BLaER1 treated with 17β-estradiol and CSF1 and Interleukin-3, amounts not matched to agents 10 nM and 100 nM (cell line): ENCODE measurements around the gene KRT78.

Source experiments
- H3K27ac ChIP-seq, 11 experiments: shearing (Covaris generic); formaldehyde crosslinking; 2 replicates each; pipeline ENCODE4 v1.8.1; 2022
- H3K27me3 ChIP-seq, 11 experiments: shearing (Covaris generic); formaldehyde crosslinking; 2 replicates each; pipeline ENCODE4 v1.8.1; 2022
- H3K36me3 ChIP-seq, 11 experiments: shearing (Covaris generic); formaldehyde crosslinking; 2 replicates each; pipeline ENCODE4 v1.8.1; 2022
- H3K4me1 ChIP-seq, 10 experiments: shearing (Covaris generic); formaldehyde crosslinking; 2 replicates each; pipeline ENCODE4 v1.8.1; 2022
- H3K4me2 ChIP-seq, 11 experiments: shearing (Covaris generic); formaldehyde crosslinking; 2 replicates each; pipeline ENCODE4 v1.8.1; 2022
- H3K4me3 ChIP-seq, 10 experiments: shearing (Covaris generic); formaldehyde crosslinking; 2 replicates each; pipeline ENCODE4 v1.8.1; 2022
- H3K9ac ChIP-seq, 11 experiments: shearing (Covaris generic); formaldehyde crosslinking; 2 replicates each; pipeline ENCODE4 v1.8.1; 2022
- H3K9me3 ChIP-seq, 11 experiments: shearing (Covaris generic); formaldehyde crosslinking; replicated peaks in 1 of 11; 2 replicates each; pipeline ENCODE4 v1.8.1; 2022
- H4K20me1 ChIP-seq, 11 experiments: shearing (Covaris generic); formaldehyde crosslinking; 2 replicates each; pipeline ENCODE4 v1.8.1; 2022
- Cebpa-rat ChIP-seq, 11 experiments: shearing (Covaris generic); IDR thresholded peaks; 2 replicates each; pipeline ENCODE4 v1.8.1; 2022

Gene KRT78

GRCh38 chr12:52836491-52837412 lies 12.0 kb downstream of the KRT78 start:
- no peaks in the 10 kb centered on the region for H3K9me3 ChIP-seq
- no peak overlapping the region; a peak in 1 of 20 replicates for H3K4me3 ChIP-seq
- H3K4me1 ChIP-seq = peaks cover 11 to 68% (median 42%) of the 10 kb centered on the region in 10 experiments
- no peaks in the 10 kb centered on the region; a peak in 1 of 22 replicates for H4K20me1 ChIP-seq
- TF ChIP-seq Cebpa-rat (IDR thresholded peaks at IDR 0.05) = no peak
- peak overlapping the region in 10 of 11 experiments; percentile 48 to 94 (median 76); a peak in 20 of 22 replicates for H3K4me2 ChIP-seq
- H3K27me3 ChIP-seq = no peaks in the 10 kb centered on the region
- H3K27ac ChIP-seq = peak overlapping the region in 9 of 11 experiments; percentile 41 to 71 (median 62); a peak in 16 of 22 replicates
- H3K9ac ChIP-seq = peak overlapping the region in 7 of 11 experiments; percentile 4 to 48 (median 25); a peak in 6 of 22 replicates
- H3K36me3 ChIP-seq = no peaks in the 10 kb centered on the region

GRCh38 chr12:52836042-52836466 lies 12.7 kb downstream of the KRT78 start:
- Histone ChIP-seq H3K9me3 (no peaks in the 10 kb centered on the region), H3K4me2 (peak overlapping the region in 10 of 11 experiments; percentile 48 to 94 (median 76); a peak in 20 of 22 replicates), H3K27me3 (no peaks in the 10 kb centered on the region), H3K36me3 (no peaks in the 10 kb centered on the region), H3K27ac (peak overlapping the region in 9 of 11 experiments; percentile 41 to 71 (median 62); a peak in 18 of 22 replicates), H4K20me1 (no peaks in the 10 kb centered on the region; a peak in 1 of 22 replicates), H3K4me1 (peaks cover 11 to 67% (median 42%) of the 10 kb centered on the region in 10 experiments), H3K4me3 (no peak overlapping the region; a peak in 1 of 20 replicates), H3K9ac (peak overlapping the region in 10 of 11 experiments; percentile 4 to 50 (median 24); a peak in 11 of 22 replicates)
- TF ChIP-seq Cebpa-rat (IDR thresholded peaks at IDR 0.05) = no peak

GRCh38 chr12:52835271-52836041 lies 13.3 kb downstream of the KRT78 start:
- no peak overlapping the region for H3K4me3 ChIP-seq
- TF ChIP-seq Cebpa-rat (IDR thresholded peaks at IDR 0.05) = no peak
- no peaks in the 10 kb centered on the region; a peak in 1 of 22 replicates for H4K20me1 ChIP-seq
- H3K9ac ChIP-seq = peak overlapping the region in 10 of 11 experiments; percentile 4 to 50 (median 24); a peak in 11 of 22 replicates
- no peaks in the 10 kb centered on the region for H3K36me3 ChIP-seq
- H3K9me3 ChIP-seq = no peaks in the 10 kb centered on the region
- H3K27me3 ChIP-seq = no peaks in the 10 kb centered on the region
- H3K4me1 ChIP-seq = peaks cover 11 to 67% (median 42%) of the 10 kb centered on the region in 10 experiments
- H3K4me2 ChIP-seq = peak overlapping the region in 10 of 11 experiments; percentile 48 to 94 (median 76); a peak in 19 of 22 replicates
- H3K27ac ChIP-seq = peak overlapping the region in 10 of 11 experiments; percentile 30 to 71 (median 60); a peak in 19 of 22 replicates

GRCh38 chr12:52834727-52835001 lies 14.1 kb downstream of the KRT78 start:
- H3K27me3 ChIP-seq = no peaks in the 10 kb centered on the region
- H3K4me3 ChIP-seq = no peak overlapping the region
- peak overlapping the region in 6 of 11 experiments; percentile 44 to 71 (median 63); a peak in 7 of 22 replicates for H3K27ac ChIP-seq
- H4K20me1 ChIP-seq = no peaks in the 10 kb centered on the region; a peak in 1 of 22 replicates
- TF ChIP-seq Cebpa-rat (IDR thresholded peaks at IDR 0.05) = no peak
- no peak overlapping the region for H3K9ac ChIP-seq
- no peaks in the 10 kb centered on the region for H3K9me3 ChIP-seq
- H3K4me2 ChIP-seq = peak overlapping the region in 4 of 11 experiments; percentile 80 to 94 (median 84); a peak in 6 of 22 replicates
- no peaks in the 10 kb centered on the region for H3K36me3 ChIP-seq
- H3K4me1 ChIP-seq = peaks cover 11 to 73% (median 42%) of the 10 kb centered on the region in 10 experiments

DNA sequence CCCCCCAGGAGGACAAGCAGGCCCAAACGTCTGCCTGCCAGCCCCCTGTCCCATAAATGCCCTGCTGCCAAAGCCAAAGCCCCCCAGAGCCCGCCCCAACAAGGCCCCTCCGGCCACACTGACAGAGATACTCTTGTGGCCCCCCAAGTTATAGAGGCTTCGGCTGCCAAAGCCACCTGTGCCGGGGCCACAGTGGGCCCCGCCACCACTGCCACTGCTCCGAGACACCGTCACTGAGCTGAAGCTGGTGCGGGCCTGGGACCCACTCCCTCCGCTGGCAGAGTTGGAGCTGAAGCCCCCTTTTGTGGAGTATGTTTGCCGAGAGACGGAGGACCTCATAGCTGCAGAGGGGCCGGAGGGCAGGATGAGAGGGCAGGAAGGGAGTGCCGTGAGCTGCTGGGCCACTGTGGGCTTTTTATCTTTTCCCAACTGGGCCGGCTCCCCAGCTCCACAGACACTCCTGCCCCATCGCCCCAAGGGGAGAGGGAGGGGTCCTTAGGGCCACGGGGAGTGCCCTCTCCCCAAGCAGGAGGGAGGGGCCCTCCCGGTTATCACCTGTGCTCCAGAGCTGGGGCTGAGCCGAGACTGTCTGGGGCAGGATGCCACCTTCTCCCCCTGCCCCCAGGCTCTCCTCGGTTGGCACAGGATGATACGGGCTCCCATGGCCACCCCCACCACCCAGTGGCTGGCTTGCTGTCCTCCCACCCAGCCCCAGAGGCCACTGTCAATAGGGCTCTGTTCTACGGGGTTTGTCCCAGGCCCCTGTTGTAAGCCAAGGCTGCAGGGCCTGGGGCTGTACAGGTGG lies 14.7 kb downstream of the KRT78 start, which contains the start of gene KRT79:
KRT79 (minus strand) TSS at position 390 of the 805 bp plus-strand sequence; CDS start at position 339, 51 bp downstream.
- Histone ChIP-seq H3K4me1 (peaks cover 11 to 73% (median 42%) of the 10 kb centered on the region in 10 experiments), H3K9ac (no peak within 1 kb of the TSS), H3K4me2 (peak within 1 kb of the TSS in 7 of 11 experiments; percentile 60 to 94 (median 80); a peak in 13 of 22 replicates), H3K36me3 (no peaks in the 10 kb centered on the region), H3K27ac (peak within 1 kb of the TSS in 9 of 11 experiments; percentile 41 to 71 (median 62); a peak in 10 of 22 replicates), H3K4me3 (no peak within 1 kb of the TSS), H4K20me1 (no peaks in the 10 kb centered on the region; a peak in 1 of 22 replicates), H3K9me3 (no peaks in the 10 kb centered on the region), H3K27me3 (no peaks in the 10 kb centered on the region)
- no peak for TF ChIP-seq Cebpa-rat (IDR thresholded peaks at IDR 0.05)

- Histone ChIP-seq H3K9me3 (no peaks in the 10 kb centered on the region), H3K4me2 (peak overlapping the region in 4 of 11 experiments; percentile 10 to 81 (median 58); a peak in 6 of 22 replicates), H3K4me3 (no peak overlapping the region), H3K36me3 (no peaks in the 10 kb centered on the region), H4K20me1 (no peaks in the 10 kb centered on the region; a peak in 1 of 22 replicates), H3K27me3 (no peaks in the 10 kb centered on the region), H3K9ac (no peak overlapping the region), H3K4me1 (peaks cover 11 to 73% (median 40%) of the 10 kb centered on the region in 10 experiments), H3K27ac (0 out of 22 replicates have a peak overlapping the region, but pooled peaks of 1 of the 11 experiments have one; percentile 65)
- TF ChIP-seq Cebpa-rat (IDR thresholded peaks at IDR 0.05) = no peak
These were observed 15.5 kb downstream of the KRT78 start for GRCh38 chr12:52832985-52833905.

- H3K4me1 ChIP-seq = peaks cover 8 to 73% (median 35%) of the 10 kb centered on the region in 10 experiments
- no peak overlapping the region for H3K27ac ChIP-seq
- no peak for TF ChIP-seq Cebpa-rat (IDR thresholded peaks at IDR 0.05)
- H3K4me3 ChIP-seq = no peak overlapping the region
- H3K9me3 ChIP-seq = no peaks in the 10 kb centered on the region
- no peak overlapping the region; a peak in 2 of 22 replicates for H3K4me2 ChIP-seq
- no peak overlapping the region for H3K9ac ChIP-seq
- no peaks in the 10 kb centered on the region for H3K27me3 ChIP-seq
- H3K36me3 ChIP-seq = no peaks in the 10 kb centered on the region
- no peaks in the 10 kb centered on the region; a peak in 1 of 22 replicates for H4K20me1 ChIP-seq
These were observed 16.3 kb downstream of the KRT78 start for GRCh38 chr12:52832451-52832850.
